NCI-H510A treated with DMSO at 0.1 percent for 48 hours (cell line): ENCODE measurements around the gene SMIM38.

Experiments used
- DNase-seq: peaks from one replicate; lab custom pipeline; 2025; lab: John Stamatoyannopoulos, UW

Gene SMIM38

GRCh38 chr11:69159150-69159852 is 3.6 kb downstream of the SMIM38 start:
- no peak for DNase-seq

DNA sequence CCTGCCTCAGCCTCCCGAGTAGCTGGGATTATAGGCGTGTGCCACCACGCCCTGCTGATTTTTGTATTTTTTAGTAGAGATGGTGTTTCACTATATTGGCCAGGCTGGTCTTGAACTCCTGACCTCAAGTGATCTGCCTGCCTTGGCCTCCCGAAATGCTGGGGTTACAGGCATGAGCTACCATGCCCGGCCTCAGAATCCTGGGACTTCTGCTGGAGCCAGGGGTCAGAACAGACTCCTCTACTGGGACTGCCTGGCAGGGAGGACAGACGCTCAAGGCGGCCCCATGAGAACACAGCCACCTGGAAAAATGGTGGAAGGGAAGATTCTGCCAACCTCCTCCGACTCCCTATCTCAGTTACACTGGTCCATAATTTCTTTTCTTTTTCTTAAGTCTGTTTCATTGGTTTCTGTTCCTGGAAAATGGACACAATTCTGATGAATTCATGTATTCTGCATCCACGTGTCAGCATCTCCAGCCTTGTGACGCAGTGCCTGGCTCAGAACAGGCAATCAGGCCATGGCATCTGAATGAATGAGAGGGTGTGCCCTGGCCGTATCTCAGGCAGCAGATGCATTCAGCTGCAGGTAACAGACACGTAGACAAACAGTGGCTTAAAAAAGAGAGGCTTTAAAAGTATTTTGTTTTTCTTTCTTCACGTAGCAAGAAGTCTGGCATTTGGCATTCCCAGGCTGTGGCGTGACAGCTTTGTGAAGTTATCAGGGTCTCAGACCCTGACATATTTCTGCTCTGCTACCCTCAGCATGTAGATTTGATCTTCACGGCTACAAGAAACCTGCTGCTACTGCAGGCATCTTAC is 4.8 kb downstream of the SMIM38 start:
- DNase-seq, result no peak

- DNase-seq, result no peak
Observed at GRCh38 chr11:69161117-69161407, 5.3 kb downstream of the SMIM38 start.

DNA sequence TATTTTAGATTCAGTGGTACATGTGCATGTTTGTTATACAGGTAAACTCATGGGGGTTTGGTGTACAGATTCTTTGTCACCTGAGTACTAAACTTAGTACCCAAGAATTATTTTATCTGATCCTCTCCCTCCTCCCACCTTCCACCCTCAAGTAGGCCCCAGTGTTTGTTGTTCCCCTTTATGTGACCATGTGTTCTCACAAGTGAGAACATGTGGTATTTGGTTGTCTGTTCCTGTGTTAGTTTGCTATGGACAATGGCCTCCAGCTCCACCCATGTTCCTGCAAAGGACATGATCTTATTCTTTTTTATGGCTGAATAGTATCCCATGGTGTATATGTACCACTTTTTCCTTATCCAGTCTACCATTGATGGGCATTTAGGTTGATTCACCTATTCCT is 6.8 kb downstream of the SMIM38 start:
- no peak for DNase-seq

GRCh38 chr11:69163842-69164241 is 8.1 kb downstream of the SMIM38 start:
- no peak for DNase-seq

- DNase-seq, result no peak
Observed at GRCh38 chr11:69164824-69165223, 9.1 kb downstream of the SMIM38 start.

DNA sequence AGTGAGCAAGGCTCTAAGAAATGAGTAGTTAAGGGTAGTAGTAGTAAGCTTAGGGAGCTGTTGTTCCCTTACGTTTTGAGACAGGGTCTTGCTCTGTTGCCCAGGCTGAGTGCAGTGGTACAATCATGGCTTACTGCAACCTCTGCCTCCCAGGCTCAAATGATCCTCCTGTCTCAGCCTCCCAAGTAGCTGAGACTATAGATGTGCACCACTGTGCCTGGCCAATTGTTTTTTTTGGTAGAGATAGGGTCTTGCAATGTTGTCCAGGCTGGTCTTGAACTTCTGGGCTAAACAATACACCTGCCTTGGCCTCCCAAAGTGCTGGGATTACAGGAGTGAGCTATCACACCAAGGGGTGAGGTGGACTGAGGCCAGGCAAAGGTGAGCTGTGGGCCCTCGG is 10.0 kb downstream of the SMIM38 start:
- DNase-seq, result no peak

GRCh38 chr11:69166218-69167115 is 10.7 kb downstream of the SMIM38 start:
- DNase-seq, result no peak

- DNase-seq, result no peak
Observed at GRCh38 chr11:69167130-69167915, 11.6 kb downstream of the SMIM38 start.

GRCh38 chr11:69167916-69168691 is 12.4 kb downstream of the SMIM38 start:
- DNase-seq, result no peak

GRCh38 chr11:69169479-69169878 is 13.7 kb downstream of the SMIM38 start:
- DNase-seq, result no peak

DNA sequence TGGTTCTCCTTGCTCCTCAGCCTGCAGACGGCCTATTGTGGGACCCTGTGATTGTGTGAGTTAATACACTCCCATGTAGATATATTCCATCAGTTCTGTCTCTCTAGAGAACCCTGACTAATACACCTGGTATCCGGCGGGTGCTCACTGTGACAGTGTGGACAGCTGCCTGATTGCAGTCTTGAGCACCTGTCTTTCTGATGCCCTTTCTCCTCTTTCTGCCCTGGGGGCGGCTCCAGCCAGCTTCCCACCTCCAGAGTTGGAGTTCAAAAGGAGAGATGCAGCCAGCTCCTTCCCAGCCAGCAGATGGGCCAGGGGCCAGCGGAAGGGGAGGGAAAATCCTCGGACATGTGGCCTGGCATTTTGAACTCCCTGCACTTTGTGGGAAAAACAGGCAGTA is 15.0 kb downstream of the SMIM38 start:
- no peak for DNase-seq

DNA sequence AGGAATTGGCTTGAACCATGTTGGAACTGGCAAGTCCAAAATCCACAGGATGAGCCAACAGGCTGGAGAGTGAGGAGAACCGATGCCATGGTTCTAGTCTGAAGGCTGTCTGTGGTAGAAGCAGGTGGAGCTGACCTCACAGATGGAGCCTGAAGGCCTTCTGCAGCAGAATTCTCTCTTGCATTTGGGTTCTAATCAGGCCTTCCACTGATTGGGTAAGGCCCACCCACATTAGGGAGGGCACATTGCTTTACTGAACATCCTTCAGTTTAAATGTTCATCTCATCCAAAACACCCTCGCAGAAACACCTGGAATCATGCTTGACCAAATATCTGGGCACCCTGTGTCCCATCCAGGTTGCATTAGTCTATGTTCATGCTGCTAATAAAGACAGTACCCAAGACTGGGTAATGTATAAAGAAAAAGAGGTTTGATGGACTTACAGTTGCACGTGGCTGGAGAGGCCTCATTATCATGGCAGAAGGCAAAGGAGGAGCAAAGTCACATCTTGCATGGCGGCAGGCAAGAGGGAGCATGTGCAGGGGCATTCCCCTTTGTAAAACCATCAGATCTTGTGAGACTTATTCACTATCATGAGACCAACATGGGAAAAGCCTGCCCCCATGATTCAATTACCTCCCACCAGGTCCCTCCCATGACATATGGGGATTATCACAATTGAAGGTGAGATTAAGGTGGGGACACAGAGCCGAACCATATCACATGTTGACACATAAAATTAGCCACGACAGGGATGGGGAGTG is 15.9 kb downstream of the SMIM38 start:
- no peak for DNase-seq

GRCh38 chr11:69172674-69173073 is 16.9 kb downstream of the SMIM38 start:
- DNase-seq, result no peak

DNA sequence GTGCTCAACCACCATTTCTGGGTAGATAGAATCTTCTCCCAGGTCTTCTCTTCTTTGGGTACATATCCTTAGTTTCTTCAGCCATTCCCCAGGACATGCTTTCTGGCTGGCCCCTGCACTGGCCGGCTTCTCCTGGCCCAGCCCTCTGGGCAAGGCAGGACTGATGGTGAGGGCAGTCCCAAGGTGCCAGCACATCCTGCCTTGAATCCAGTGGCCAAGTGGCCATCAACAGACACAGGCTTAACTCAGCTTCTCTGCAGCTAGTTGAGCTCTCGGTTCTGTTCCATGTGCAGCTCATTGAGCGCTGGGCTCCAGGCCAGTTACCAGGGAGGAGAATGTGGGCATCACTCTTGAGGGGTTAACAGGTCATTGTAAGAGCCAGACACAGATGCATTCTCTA is 17.6 kb downstream of the SMIM38 start:
- no peak for DNase-seq

GRCh38 chr11:69173925-69174581 is 18.3 kb downstream of the SMIM38 start:
- DNase-seq, result no peak

DNA sequence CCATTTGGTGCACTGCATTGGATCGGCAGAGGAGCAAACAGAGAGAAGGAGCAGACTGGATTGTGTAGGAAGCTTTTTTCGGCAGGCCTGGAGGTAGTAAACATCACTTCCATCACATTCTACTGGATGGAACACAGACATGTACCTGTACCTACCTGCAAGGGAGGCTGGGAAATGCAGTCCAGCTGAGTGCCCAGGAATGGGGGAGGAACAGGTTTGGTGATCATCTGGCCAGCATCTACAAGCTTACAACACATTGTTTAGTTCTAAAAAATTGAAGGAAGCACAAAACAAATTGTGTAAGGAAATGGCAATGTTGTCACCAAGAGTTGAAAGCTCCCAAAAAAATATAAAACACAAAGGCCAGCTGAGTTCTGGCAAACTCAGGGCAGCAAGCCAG is 19.1 kb downstream of the SMIM38 start:
- DNase-seq, result no peak

DNA sequence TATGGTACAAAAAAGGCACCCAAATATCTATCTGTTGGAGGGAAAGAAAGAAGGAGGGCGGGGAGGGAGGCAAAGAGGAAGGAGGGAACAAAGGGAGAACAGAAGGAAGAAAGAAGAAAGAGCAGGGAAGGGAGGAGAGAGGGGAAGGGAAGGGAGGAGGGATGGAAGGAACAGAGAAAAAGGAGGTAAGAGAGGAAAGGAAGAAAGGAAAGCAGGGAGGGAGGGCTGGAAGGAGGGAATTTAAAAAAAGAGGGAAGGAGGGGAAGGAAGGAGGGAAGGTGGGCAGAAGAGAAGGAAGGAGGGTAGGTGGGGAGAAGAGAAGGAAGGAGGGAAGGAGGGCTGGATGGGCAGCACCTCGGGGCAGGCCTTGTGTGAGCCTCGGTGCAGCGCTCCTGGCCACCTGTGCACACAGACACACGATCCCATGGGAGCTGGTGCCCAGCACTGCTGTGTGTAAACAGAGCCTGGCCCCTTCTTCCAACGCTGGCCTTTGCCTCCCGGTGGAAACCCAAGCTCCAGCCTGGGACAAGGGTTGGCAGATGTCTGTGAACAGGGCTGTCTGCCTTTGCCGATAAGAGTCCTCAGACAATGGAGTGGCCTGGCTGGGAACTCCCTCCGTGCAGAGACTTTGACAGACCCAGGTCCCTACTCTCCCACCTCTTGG is 23.2 kb downstream of the SMIM38 start:
- no peak for DNase-seq

- DNase-seq, result no peak
Observed at GRCh38 chr11:69180226-69180625, 24.5 kb downstream of the SMIM38 start.
